Vagina (tissue), 2 donors: ENCODE data around the gene CNBP.

Experiments used
- CTCF ChIP-seq, 3 experiments: fragments of 450-650 bp in 2 of 3; fragments of 200-600 bp in 1 of 3; sonication (generic) in 1 of 3; IDR thresholded peaks; one replicate each; pipeline ENCODE4 v1.5.1; 2017 to 2019; ENCODE audit warnings: antibody characterized with exemption in 3 of 3, mild to moderate bottlenecking in 2 of 3, moderate library complexity in 2 of 3
- POLR2A ChIP-seq, 2 donors: fragments of 450-650 bp; IDR thresholded peaks; one replicate each; pipeline ENCODE4 v1.6.1; 2017; ENCODE audit warnings: antibody characterized with exemption in 2 of 2, mild to moderate bottlenecking in 2 of 2, moderate library complexity in 2 of 2
- POLR2AphosphoS5 ChIP-seq, 2 donors: sonication (generic); formaldehyde crosslinking; IDR thresholded peaks; one replicate each; pipeline ENCODE4 v1.9.0; 2017; ENCODE audit warnings: antibody characterized with exemption in 2 of 2, mild to moderate bottlenecking in 2 of 2, low read depth in 1 of 2; ENCODE audit not compliant: insufficient read depth in 1 of 2

- no peak for TF ChIP-seq CTCF (IDR thresholded peaks at IDR 0.05)
- no peak for TF ChIP-seq POLR2A (IDR thresholded peaks at IDR 0.05)
- TF ChIP-seq POLR2AphosphoS5 (IDR thresholded peaks at IDR 0.05; ENCODE audit: insufficient read depth in 1 of 2, low read depth in 1 of 2) = no peak
These were observed 55.1 kb downstream of the CNBP start for GRCh38 chr3:129128357-129129155.
